ENCODE results near the gene DOCK2. TPM values are rescaled to one million over a fixed set of nuclear protein-coding genes. Genes with fewer than 3 reads are reported as not detected.
"Not testable (repeated sequence)": the region's sequence is repeated elsewhere in the genome, so short reads cannot be mapped to it uniquely, and the experiment has no call there.

DOCK2 gene
- total RNA-seq, 1 donor from 2014 or later: 0.39 TPM

GRCh38 chr5:169814522-169814921 lies 177.4 kb downstream of the DOCK2 start:
- no peak for DNase-seq (ENCODE audit: low read depth in 2 of 2)

- no peak for DNase-seq (ENCODE audit: low read depth in 2 of 2)
Measured at GRCh38 chr5:169817031-169817430, 180.0 kb downstream of the DOCK2 start.

- DNase-seq (ENCODE audit: low read depth in 2 of 2): no peak
Measured at GRCh38 chr5:169826618-169827017, 189.5 kb downstream of the DOCK2 start.

GRCh38 chr5:169827769-169828168 lies 190.7 kb downstream of the DOCK2 start:
- no peak for DNase-seq (ENCODE audit: low read depth in 2 of 2)

- no peak for DNase-seq (ENCODE audit: low read depth in 2 of 2)
Measured at GRCh38 chr5:169828385-169828784, 191.3 kb downstream of the DOCK2 start.

- no peak for DNase-seq (ENCODE audit: low read depth in 2 of 2)
Measured at GRCh38 chr5:169831331-169831730, 194.3 kb downstream of the DOCK2 start.

- no peak for DNase-seq (ENCODE audit: low read depth in 2 of 2)
Measured at GRCh38 chr5:169832304-169832703, 195.2 kb downstream of the DOCK2 start.

GRCh38 chr5:169832845-169833244 lies 195.8 kb downstream of the DOCK2 start:
- no peak for DNase-seq (ENCODE audit: low read depth in 2 of 2)

- peak in 1 of 2 donors; percentile 13 for DNase-seq (ENCODE audit: low read depth in 2 of 2)
Measured at GRCh38 chr5:169833681-169834292, 196.7 kb downstream of the DOCK2 start.

GRCh38 chr5:169834540-169834939 lies 197.5 kb downstream of the DOCK2 start:
- DNase-seq (ENCODE audit: low read depth in 2 of 2): not testable (repeated sequence)

GRCh38 chr5:169836835-169837536 lies 199.9 kb downstream of the DOCK2 start:
- no peak for DNase-seq (ENCODE audit: low read depth in 2 of 2)

GRCh38 chr5:169837686-169838085 lies 200.6 kb downstream of the DOCK2 start:
- DNase-seq (ENCODE audit: low read depth in 2 of 2): no peak

- DNase-seq (ENCODE audit: low read depth in 2 of 2): no peak
Measured at GRCh38 chr5:169838688-169839087, 201.6 kb downstream of the DOCK2 start.

- DNase-seq (ENCODE audit: low read depth in 2 of 2): no peak
Measured at GRCh38 chr5:169840405-169840804, 203.3 kb downstream of the DOCK2 start.

- DNase-seq (ENCODE audit: low read depth in 2 of 2): no peak
Measured at GRCh38 chr5:169842699-169843098, 205.6 kb downstream of the DOCK2 start.

GRCh38 chr5:169847519-169847918 lies 210.4 kb downstream of the DOCK2 start:
- DNase-seq (ENCODE audit: low read depth in 2 of 2): no peak

GRCh38 chr5:169848271-169848670 lies 211.2 kb downstream of the DOCK2 start:
- DNase-seq (ENCODE audit: low read depth in 2 of 2): no peak

- DNase-seq (ENCODE audit: low read depth in 2 of 2): no peak
Measured at GRCh38 chr5:169848792-169849191, 211.7 kb downstream of the DOCK2 start.

- DNase-seq (ENCODE audit: low read depth in 2 of 2): peak in 1 of 2 donors; percentile 9
Measured at GRCh38 chr5:169850409-169850808, 213.3 kb downstream of the DOCK2 start.

GRCh38 chr5:169851321-169851850 lies 214.3 kb downstream of the DOCK2 start:
- no peak for DNase-seq (ENCODE audit: low read depth in 2 of 2)

- DNase-seq (ENCODE audit: low read depth in 2 of 2): peak in 1 of 2 donors; percentile 51
Measured at GRCh38 chr5:169856571-169856970, 219.5 kb downstream of the DOCK2 start.

GRCh38 chr5:169860585-169860984 lies 223.5 kb downstream of the DOCK2 start:
- no peak for DNase-seq (ENCODE audit: low read depth in 2 of 2)

- no peak for DNase-seq (ENCODE audit: low read depth in 2 of 2)
Measured at GRCh38 chr5:169861433-169861832, 224.4 kb downstream of the DOCK2 start.
